Measurements from ENCODE around the gene CFAP97. TPM values are rescaled to one million over a fixed set of nuclear protein-coding genes. Genes with fewer than 3 reads are reported as not detected.
A peak's percentile ranks its signal among the peaks of the same experiment; 100 is the strongest.
"Not testable (repeated sequence)": the region's sequence is repeated elsewhere in the genome, so short reads cannot be mapped to it uniquely, and the experiment has no call there.

Gene CFAP97
- total RNA-seq, 1 donor from 2014 or later: 27.0 TPM

DNA sequence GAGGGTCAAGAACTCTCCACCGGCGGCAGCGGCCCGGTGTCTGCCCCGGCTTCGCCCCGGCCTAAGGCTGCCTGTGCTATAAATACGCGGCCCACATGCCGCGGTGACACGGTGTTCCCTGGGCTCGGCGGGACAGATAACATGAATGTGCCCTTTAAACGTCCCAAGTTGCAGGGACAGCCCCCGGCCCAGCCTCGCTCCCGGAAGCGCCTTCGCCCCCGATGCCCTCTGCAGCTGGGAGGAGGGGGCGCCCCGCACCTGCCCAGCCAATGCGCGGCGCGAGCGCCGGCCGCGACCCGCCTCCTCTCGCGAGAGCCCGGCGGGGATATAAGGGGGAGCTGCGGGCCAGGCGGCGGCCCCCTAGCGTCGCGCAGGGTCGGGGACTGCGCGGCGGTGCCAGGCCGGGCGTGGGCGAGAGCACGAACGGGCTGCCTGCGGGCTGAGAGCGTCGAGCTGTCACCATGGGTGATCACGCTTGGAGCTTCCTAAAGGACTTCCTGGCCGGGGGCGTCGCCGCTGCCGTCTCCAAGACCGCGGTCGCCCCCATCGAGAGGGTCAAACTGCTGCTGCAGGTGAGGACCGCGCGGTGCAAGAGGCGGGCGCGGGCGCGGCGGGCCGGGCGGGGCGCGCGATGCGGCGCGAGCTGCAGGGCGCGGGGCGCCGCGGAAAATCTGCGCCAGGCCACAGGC is 60.7 kb downstream of the CFAP97 start, which contains the start of gene SLC25A4:
Gene SLC25A4, plus strand, starts transcription at position 355 of the 689 bp plus-strand sequence. Its CDS starts 107 bp downstream, at position 462.
- peak; percentile 68 to 85 for DNase-seq (ENCODE audit: low read depth in 2 of 2)

GRCh38 chr4:185142564-185142911 is 61.3 kb downstream of the CFAP97 start:
- no peak for DNase-seq (ENCODE audit: low read depth in 2 of 2)

- no peak for DNase-seq (ENCODE audit: low read depth in 2 of 2)
These were observed 62.0 kb downstream of the CFAP97 start for GRCh38 chr4:185141777-185142176.

GRCh38 chr4:185139736-185140135 is 64.1 kb downstream of the CFAP97 start:
- no peak for DNase-seq (ENCODE audit: low read depth in 2 of 2)

- peak; percentile 35 to 38 for DNase-seq (ENCODE audit: low read depth in 2 of 2)
These were observed 65.6 kb downstream of the CFAP97 start for GRCh38 chr4:185138161-185138560.

DNA sequence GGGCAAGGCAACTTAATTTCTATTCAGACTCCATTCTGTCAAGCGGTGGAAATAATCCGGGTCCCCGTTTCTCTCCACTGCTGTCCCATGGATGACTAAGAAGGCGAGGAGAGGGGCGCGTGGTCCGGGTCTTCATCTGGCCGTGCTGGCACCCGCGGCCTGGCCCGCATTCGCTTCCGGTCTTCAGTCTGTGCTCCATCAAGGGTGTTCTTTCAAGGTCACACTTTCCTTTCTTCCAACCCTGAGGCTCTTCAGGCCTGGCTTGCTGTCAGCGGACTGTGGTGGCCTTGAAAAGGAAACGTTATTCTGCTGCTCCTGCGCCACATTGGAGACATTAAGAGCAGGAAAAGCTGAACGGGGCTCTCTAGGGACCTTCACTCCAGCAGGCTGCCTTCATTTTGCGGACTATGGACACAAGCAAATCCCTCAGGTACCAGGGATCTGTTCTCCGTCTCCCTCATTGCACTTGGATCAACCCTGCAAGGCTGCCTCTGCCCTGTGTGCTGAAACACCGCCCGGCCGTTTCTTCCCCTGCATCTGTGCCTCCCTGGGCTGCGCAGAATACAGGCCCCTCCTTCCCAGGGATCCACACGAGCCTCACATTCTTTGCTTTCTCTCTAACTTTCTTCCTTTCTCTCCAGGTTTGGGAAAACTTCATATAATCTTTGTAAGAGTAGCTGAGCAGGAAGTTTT is 66.4 kb downstream of the CFAP97 start:
- no peak for DNase-seq (ENCODE audit: low read depth in 2 of 2)

GRCh38 chr4:185134307-185134869 is 69.4 kb downstream of the CFAP97 start:
- peak; percentile 59 to 70 for DNase-seq (ENCODE audit: low read depth in 2 of 2)

DNA sequence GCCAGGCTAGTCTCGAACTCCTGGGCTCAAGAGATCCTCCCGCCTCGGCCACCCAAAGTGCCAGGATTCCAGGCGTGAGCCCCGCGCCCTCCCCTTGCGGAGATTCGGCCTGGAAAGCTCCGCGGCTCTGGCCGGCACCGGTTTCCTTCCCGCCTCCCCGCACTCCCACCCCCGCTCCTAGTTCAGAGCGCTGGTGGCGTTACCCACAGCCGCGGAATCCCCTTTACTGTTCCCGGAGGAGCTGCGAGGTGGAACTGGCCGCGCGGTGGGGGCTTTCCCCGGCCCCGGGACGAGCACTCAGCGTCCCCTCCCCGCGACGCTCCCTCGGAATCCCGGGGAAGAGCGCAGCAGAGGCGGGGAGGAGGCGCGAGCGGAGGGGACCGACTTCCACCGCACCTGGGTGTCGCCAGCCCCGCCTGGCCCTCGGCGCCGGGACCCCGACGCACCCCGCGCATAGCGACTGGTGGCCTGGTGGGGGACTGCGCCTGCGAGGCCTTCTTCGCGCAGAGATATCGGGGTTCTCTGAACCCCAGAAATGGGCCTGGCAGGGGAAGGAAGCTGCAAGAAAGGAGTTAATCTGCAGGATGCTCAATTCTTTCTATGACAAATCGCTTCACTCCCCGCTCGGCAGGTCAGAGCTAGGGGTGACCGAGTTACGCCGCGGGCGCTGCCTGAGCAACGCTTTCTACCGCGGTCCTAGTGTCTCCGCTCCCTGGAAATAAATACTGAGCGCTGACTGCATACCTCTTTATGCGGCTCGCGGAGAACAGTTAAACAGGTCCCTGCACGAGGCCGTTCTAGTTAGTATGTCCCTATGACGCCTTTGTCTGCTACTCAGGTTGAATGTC is 75.3 kb downstream of the CFAP97 start:
- peak in 1 of 2 donors; percentile 32 for DNase-seq (ENCODE audit: low read depth in 2 of 2)

GRCh38 chr4:185127021-185127925 is 76.5 kb downstream of the CFAP97 start:
- DNase-seq (ENCODE audit: low read depth in 2 of 2): peak; percentile 11 to 34

GRCh38 chr4:185124006-185124405 is 79.8 kb downstream of the CFAP97 start:
- no peak for DNase-seq (ENCODE audit: low read depth in 2 of 2)

DNA sequence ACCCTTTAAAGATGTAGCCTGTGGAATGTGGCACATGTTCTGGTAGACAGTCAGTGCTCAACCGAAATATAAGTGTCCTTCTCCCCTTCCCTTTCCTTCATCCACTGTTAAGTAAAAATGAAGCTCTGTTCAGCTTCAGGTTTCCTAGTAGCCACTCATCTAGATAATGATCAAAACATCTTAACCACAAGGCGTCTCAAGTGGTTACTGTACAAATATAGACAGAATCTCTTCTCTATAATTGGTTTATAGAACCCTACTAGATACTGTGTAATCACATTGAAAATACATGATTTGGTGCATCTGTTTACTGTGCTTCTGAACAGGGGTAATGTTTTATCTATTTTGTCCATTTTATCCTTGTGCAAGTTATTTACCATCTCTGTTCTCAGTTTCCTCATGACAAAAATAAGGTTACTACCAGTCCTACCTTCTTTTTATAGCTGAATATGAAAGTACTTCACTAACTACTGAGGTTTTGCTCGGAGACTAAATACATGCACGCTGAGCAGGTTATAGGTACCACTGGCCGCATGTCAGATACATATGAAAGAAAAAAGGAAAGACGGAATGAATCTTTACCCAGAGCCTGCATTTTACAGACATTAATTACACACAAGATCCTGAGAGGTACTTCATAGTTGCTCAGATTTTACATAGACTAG is 81.0 kb downstream of the CFAP97 start:
- DNase-seq (ENCODE audit: low read depth in 2 of 2): no peak

GRCh38 chr4:185120631-185120946 is 83.2 kb downstream of the CFAP97 start:
- no peak for DNase-seq (ENCODE audit: low read depth in 2 of 2)

DNA sequence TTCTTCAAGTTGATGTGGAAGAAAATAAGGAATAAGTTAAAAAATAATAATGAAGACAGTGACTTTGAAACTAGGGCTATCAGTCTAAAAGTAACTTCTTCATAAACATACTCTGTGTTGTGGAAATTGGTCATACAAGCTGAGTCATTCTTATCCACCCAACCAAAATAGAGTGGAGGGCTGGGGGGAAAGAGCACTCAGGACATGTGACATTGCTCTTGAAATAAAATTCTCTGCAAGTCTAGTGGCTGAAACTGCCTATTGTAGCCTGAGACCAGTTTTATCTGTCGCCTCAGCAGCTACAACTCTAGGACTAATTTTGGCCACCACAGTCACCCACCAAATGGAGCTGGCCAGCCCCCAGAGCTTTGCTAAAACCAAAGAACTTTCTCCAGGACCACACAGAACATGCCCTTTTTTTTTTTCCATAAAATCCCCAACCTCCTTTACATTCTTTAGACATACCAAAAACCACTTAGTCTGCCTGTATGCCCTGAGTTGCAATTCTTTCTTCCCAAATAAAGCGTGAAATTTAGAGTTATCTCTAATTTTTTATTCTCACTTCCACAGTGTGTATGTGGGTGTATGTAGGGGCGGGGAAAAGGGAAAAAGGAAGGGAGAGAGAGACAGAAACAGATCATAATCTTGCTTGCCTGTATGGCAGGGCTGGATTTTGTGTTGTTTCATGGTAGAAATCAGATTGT is 83.7 kb downstream of the CFAP97 start:
- peak in 1 of 2 donors; percentile 20 for DNase-seq (ENCODE audit: low read depth in 2 of 2)

DNA sequence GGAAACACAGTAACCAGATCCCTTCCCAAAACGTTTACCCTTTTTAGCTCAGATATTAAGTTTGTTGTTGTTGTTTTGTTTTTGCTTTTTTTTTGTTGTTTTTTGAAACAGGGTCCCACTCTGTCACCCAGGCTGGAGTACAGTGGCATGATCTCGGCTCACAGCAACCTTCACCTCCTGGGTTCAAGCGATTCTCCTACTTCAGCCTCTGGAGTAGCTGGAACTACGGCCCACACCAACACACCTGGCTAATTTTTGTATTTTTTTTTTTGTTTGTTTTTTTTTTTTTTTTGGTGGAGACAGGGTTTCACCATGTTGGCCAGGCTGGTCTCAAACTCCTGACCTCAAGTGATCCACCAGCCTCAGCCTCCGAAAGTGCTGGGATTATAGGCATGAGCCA is 84.3 kb downstream of the CFAP97 start:
- DNase-seq (ENCODE audit: low read depth in 2 of 2): not testable (repeated sequence)

- no peak for DNase-seq (ENCODE audit: low read depth in 2 of 2)
These were observed 84.9 kb downstream of the CFAP97 start for GRCh38 chr4:185118876-185119275.

GRCh38 chr4:185117300-185117934 is 86.4 kb downstream of the CFAP97 start:
- DNase-seq (ENCODE audit: low read depth in 2 of 2): no peak

GRCh38 chr4:185115827-185116232 is 88.0 kb downstream of the CFAP97 start:
- peak; percentile 33 to 66 for DNase-seq (ENCODE audit: low read depth in 2 of 2)

- no peak for DNase-seq (ENCODE audit: low read depth in 2 of 2)
These were observed 90.5 kb downstream of the CFAP97 start for GRCh38 chr4:185113340-185113739.

DNA sequence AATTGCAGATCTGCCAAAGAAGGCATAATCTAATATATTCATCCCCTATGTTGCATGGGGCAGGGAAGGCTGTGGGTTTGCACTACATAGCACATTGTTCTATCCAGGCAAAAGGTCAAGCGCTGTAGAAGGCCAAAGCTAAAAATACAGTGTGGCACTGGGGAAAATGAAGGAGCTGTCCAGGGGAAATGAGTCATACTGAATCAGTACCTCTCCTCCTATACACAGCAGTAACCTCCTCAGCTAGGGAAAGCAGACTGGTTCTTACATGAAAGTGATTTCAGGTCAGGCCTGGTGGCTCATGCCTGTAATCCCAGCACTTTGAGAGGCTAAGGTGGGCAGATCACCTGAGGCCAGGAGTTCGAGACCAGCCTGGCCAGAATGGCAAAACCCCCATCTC is 91.7 kb downstream of the CFAP97 start:
- DNase-seq (ENCODE audit: low read depth in 2 of 2): peak; percentile 88 to 95

Measured in lung microvascular endothelial cell (primary cell).